HepG2 (cell line): Measurements from ENCODE around the gene PTPRC.

Experiments
- ARNTL ChIP-seq: sonication (generic); formaldehyde crosslinking; IDR thresholded peaks from 2 replicates; pipeline ENCODE4 v1.4.0; 2020; ENCODE audit warnings: mild to moderate bottlenecking, missing genetic modification reagents
- CREM ChIP-seq, 2 experiments: sonication (generic) in 1 of 2; formaldehyde crosslinking in 1 of 2; IDR thresholded peaks; 2 replicates each; pipeline versions ENCODE4 v1.4.0 to v1.6.1; 2016 to 2020; ENCODE audit warnings: antibody characterized with exemption in 1 of 2, mild to moderate bottlenecking in 1 of 2, missing genetic modification reagents in 1 of 2
- JUNB ChIP-seq: sonication (generic); formaldehyde crosslinking; IDR thresholded peaks from 2 replicates; pipeline ENCODE4 v1.8.0; 2022; ENCODE audit warnings: missing genetic modification reagents, mild to moderate bottlenecking, borderline replicate concordance
- PBX3 ChIP-seq: sonication (generic); formaldehyde crosslinking; IDR thresholded peaks from 2 replicates; pipeline ENCODE4 v1.8.1; 2023; ENCODE audit warnings: missing genetic modification reagents, inconsistent platforms, borderline replicate concordance
- TBP ChIP-seq: sonication (generic); formaldehyde crosslinking; IDR thresholded peaks from 2 replicates; pipeline ENCODE4 v1.5.0; 2020; ENCODE audit warnings: missing genetic modification reagents
- ZBTB1 ChIP-seq: sonication (generic); formaldehyde crosslinking; IDR thresholded peaks from 2 replicates; pipeline ENCODE4 v1.4.0; 2020; ENCODE audit warnings: missing genetic modification reagents, borderline replicate concordance
- ZSCAN21 ChIP-seq: sonication (generic); formaldehyde crosslinking; IDR thresholded peaks from 2 replicates; pipeline ENCODE4 v1.8.0; 2022; ENCODE audit warnings: mild to moderate bottlenecking, missing genetic modification reagents, moderate library complexity, borderline replicate concordance

- TF ChIP-seq ZSCAN21 (CRISPR knock-in tag) (no peak), CREM (IDR thresholded peaks at IDR 0.05) (no peak), CREM (CRISPR knock-in tag; IDR thresholded peaks at IDR 0.05) (no peak), PBX3 (no peak), ZBTB1 (CRISPR knock-in tag) (no peak), ARNTL (CRISPR knock-in tag) (no peak), JUNB (no peak), TBP (CRISPR knock-in tag) (no peak)
Observed at GRCh38 chr1:198711837-198712236, 73.0 kb downstream of the PTPRC start.
